Fibroblast of gingiva (primary cell): Measurements from ENCODE around the gene MED12L.
"Not testable (repeated sequence)": the region's sequence is repeated elsewhere in the genome, so short reads cannot be mapped to it uniquely, and the experiment has no call there.

ENCODE experiments used
- DNase-seq: peaks from one replicate; pipeline ENCODE4 v3.0.0-alpha.2; 2011; ENCODE audit warnings: low read depth

Gene MED12L

GRCh38 chr3:151382671-151383070 is 297.2 kb downstream of the MED12L start:
- no peak for DNase-seq

- no peak for DNase-seq
Observed at GRCh38 chr3:151383111-151383510, 297.6 kb downstream of the MED12L start.

GRCh38 chr3:151383956-151384355 is 298.5 kb downstream of the MED12L start:
- DNase-seq = no peak

DNA sequence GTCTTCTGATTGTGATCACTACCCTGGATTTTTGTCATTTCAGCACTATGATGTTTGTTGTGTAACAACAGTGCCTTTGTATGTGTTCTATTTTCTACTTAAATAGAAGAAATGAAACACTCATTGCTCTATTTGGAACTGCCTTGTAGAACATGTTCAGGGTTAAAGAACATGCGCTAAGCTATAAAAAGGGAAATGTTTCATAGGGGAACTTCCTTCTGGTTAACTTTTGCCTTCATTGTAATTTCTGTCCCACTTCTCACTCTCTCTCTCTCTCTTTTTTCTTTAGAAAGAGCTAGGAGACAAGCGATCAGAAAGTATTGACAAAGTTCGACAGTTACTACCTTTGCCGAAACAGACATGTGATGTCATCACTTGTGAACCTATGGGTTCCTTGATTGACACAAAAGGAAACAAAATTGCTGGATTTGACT is 299.3 kb downstream of the MED12L start, which contains the start of gene P2RY12:
Gene P2RY12 (minus strand): TSS at position 13 of the 434 bp plus-strand sequence. CDS start 45,908 bp downstream, outside the sequence.
- DNase-seq = no peak

GRCh38 chr3:151386056-151386455 is 300.6 kb downstream of the MED12L start:
- peak; percentile 63 for DNase-seq

DNA sequence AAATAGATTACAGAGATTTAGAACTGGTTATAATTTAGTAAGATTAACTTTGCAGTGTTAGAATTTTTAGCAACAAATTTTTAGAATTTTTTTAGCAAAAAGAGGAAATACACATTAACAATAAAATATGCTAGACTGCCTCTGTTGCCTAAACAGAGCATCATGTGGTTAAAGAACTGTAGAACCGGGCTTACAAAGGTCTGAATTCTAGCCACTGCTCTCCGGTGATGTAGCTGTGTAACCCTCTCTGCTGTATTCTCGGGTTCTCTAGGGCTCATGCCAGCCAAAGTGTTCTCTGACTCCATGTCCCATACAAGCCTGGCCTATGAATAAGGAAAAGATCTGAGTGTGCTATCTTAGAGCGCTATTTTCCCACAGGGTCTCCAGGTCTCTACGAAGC is 302.0 kb downstream of the MED12L start:
- DNase-seq = no peak

DNA sequence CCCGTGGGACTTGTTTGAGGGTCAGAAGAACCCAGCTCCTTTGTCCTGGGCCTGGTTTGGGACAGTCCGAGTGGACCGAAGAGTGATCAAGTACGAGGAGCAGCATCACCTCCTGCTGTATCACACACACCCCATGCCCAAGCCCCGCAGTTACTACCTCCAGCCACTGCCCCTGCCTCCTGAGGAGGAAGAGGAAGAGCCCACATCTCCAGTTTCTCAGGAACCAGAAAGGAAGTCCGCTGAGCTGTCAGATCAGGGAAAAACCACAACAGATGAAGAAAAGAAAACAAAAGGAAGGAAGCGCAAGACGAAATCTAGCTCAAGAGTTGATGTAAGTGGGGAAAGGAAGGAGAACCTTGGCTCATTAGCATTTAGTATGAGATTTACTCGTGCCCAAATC is 302.4 kb downstream of the MED12L start:
- no peak for DNase-seq

DNA sequence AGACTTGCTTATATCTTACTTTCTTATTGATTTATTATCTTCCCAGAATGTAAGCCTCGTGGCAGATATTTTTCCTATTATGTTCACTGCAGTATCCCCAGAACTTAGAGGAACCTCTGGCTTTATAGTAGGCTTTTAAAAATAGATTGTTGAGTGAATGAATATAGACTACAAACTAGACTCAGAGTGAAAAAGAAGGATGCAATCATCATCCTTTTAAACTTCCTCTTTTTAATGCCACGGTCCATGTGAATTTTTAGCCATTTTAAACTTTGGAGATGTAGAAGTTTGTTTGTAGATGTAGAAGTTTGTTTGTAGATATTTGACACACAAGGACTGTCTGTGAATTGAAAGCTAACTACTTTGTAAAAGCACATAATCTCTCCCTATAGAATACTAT is 306.3 kb downstream of the MED12L start:
- DNase-seq = no peak

- not testable (repeated sequence) for DNase-seq
Observed at GRCh38 chr3:151392191-151392590, 306.7 kb downstream of the MED12L start.

- no peak for DNase-seq
Observed at GRCh38 chr3:151393146-151393830, 307.8 kb downstream of the MED12L start.

DNA sequence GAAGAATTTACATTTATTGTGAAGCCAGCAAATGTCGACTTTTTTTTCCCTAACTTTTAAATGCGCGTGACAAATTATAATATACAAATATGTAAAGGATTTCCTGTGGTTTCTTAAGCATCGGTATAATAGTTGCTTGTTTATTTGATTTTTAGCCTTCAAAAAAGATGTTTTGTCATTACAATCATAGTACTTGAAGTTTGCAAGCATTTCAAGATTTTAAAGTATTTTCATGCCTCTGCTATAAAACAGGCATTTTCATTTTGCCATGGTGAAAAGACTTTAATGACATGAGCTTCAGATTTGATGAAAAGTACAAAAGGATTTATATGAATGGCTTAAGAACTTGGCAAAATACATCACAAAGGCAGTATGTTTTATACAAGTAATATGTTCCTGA is 308.5 kb downstream of the MED12L start:
- peak; percentile 24 for DNase-seq

GRCh38 chr3:151394611-151395010 is 309.1 kb downstream of the MED12L start:
- DNase-seq = no peak

GRCh38 chr3:151395806-151396205 is 310.3 kb downstream of the MED12L start:
- DNase-seq = peak; percentile 14

DNA sequence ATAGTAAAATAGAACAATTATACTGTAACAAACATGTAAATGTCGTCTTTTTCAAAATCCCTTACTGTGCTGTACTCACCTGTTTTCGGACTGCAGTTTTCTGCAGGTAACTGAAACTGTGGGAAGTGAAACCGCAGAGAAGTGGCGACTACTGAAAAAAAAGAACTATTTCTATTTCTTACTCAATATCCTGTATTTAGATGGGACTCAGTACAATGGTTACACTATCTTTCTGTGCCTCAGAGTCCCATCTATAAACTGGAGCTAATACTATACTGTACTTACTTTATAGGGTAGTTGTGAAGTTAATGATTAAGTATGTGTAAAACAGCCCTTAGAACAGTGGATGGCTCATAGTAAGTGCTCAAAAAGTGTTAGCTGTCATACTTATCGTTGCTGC is 313.4 kb downstream of the MED12L start:
- no peak for DNase-seq

DNA sequence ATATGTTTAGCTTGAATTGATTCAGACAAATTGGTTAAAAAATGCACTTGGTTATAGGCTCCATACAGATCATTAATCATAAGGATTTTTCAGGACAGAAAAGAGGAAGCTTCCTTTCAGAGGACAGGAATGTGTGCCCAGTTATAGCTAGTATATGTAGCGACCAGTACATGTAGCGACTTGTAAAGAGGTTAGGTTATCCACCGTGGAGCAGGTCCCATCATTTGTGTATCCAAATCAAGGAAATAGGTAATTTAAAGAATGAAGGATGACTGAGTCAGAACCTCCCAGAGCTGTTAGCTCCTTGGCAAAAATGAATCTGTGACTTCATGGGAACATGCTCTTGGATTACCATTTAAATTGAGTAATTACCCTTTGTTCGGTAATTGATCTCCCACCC is 314.9 kb downstream of the MED12L start:
- no peak for DNase-seq

DNA sequence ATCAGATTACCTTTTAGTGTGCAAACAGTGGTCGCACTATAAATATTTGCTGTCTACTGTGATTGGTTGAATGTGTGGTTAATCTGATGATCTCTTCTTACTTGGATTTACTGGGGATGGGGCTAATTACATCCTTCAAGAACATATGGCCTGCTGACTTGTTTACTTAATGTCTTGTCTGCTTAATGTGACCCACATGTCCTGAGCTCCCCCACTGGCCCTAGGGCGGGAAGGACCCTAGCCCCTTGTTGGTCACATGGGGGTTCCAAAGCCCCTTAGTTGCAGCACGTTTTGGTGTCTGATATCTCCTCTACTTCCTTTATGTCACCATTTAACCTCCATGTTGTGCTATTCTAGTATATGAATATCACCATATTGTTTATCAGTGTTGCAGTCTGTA is 316.9 kb downstream of the MED12L start:
- DNase-seq = no peak

DNA sequence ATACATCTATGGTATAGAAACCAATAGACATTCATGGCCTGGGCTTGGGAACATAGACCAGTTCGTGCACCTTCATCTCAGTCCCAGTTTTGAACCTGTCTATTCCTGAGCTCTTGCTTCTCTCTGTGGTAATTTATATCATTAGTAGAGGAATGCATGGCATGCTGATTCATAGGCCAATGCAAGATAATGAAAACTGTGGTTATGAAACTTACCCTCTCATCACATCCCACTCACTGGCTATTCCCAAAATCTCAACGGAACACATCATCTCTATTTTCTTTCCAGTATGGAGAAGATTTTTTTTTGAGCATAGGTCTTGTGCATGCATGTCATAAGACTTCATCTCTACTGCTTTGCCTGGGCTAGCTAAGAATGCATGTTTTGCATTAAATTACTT is 317.8 kb downstream of the MED12L start:
- DNase-seq = peak; percentile 32

DNA sequence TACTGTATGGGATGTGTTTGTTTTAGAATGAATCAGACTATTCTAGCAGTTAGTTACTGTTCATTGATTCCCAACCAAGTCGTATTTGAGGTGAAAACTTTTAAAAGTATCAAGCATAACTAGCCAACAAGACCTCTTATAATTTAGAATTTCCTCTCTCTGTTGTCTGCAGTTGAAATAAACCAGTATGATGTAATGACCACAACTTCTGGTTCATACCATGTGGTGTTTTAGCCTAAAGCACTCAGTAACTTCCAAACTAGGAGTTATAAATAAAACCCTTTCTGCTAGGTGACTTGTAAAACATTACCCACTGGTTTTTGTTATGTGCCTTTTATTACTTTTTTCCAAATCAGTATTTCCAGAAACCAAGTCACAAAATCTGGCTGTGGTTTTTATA is 318.9 kb downstream of the MED12L start:
- DNase-seq = no peak

DNA sequence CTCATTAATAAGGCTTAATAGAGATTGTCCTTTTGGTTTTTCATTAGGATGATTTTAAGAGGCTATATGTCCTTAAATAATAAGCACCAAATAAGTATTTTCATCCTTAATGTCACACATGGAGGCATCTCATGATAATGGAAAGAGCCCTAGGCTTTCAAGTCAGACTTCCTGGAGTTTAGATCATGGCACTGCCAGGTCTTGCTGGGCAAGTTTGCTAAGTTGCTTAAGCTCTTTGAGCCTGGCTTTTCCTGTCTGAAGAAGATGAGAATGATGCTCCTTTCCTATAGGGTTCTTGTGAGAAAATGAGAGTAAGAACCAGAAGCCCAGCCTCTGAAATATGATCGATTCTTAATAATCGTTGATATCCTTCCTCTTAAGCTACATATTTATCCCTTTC is 322.5 kb downstream of the MED12L start:
- no peak for DNase-seq

- no peak for DNase-seq
Observed at GRCh38 chr3:151410891-151411559, 325.6 kb downstream of the MED12L start.

DNA sequence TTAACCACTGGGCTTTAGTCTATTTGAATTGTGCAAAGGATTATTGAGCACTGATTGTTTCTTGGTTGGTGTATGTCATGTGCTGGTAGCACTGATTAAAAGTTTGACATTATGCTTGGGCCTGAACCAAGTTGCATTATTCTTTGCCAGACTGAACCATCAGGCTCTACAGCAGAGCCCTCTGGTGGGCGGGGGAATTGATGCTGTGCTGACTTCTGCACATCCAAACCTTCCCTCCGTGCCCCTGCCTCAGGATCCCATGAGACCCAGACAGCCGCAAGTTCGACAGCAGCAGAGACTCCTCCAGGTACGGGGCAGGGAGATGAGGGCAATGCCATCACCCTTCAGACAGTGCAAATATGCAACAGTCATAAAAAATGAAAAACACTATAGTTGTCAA is 327.5 kb downstream of the MED12L start:
- DNase-seq = no peak

GRCh38 chr3:151415289-151415688 is 329.8 kb downstream of the MED12L start:
- no peak for DNase-seq

DNA sequence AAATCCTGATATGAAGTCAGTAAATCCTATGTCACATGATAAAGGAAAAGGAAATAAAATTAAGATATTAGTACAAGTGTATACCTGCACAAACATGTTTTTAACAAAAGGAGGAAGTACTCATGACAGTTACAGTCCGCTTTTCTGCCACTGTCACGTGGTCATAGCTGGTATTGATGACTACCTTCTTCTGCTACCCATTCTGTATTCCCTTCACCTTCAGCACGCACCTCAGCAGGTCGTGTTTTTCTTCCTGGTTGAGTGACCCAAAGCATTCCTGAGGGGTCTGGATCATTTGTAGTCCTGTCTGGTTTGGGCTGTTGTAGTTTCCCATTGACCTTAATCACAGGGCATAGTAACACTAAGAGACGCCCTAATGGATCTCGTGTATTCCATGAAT is 334.3 kb downstream of the MED12L start:
- DNase-seq = no peak

GRCh38 chr3:151421938-151422337 is 336.5 kb downstream of the MED12L start:
- no peak for DNase-seq
